Astrocyte (in vitro differentiated cells and primary cell): ENCODE results near the gene SH2D3A.

Source experiments
- EZH2 ChIP-seq: IDR thresholded peaks from 2 replicates; pipeline ENCODE4 v1.6.1; 2012; ENCODE audit warnings: mild to moderate bottlenecking, low read length, inconsistent platforms; ENCODE audit not compliant: insufficient read depth
- TF ChIP-seq, protein P1 (sequence below): IDR thresholded peaks from 2 replicates; pipeline ENCODE4 v1.5.1; 2011; ENCODE audit warnings: low read depth, mild to moderate bottlenecking, inconsistent platforms, low read length, moderate library complexity; ENCODE audit not compliant: insufficient read depth

DNA sequence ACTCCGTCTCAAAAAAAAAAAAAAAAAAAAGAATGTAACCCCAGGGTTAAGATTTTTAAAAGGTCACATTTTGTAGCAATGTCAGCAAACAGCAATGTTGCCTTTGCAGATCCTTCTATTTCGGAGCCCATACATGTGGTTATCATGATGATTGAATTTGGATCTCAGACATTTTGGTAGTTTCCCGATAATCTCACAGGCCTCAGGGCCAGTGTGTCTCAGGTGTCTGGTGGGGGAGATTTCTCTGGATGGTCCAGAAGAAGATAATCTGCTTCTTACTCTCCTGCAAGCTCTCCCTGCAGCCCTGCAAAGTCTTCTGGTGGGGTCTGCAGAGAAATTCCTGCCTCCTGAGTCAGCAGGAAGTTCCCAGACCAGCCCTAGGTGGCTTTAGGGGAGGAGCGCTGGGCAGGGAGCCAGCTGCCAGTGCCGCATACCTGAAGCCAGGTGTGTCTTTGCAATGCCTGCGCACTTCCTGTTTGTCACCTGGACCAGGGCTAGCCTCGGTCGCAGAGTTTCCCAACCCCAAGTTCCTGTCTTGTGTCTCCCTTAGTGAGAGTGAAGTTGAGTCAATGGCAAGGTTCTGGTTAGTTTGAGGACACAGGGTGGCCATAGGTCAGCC is 1.4 kb downstream of the SH2D3A start:
- TF ChIP-seq, protein P1, sequence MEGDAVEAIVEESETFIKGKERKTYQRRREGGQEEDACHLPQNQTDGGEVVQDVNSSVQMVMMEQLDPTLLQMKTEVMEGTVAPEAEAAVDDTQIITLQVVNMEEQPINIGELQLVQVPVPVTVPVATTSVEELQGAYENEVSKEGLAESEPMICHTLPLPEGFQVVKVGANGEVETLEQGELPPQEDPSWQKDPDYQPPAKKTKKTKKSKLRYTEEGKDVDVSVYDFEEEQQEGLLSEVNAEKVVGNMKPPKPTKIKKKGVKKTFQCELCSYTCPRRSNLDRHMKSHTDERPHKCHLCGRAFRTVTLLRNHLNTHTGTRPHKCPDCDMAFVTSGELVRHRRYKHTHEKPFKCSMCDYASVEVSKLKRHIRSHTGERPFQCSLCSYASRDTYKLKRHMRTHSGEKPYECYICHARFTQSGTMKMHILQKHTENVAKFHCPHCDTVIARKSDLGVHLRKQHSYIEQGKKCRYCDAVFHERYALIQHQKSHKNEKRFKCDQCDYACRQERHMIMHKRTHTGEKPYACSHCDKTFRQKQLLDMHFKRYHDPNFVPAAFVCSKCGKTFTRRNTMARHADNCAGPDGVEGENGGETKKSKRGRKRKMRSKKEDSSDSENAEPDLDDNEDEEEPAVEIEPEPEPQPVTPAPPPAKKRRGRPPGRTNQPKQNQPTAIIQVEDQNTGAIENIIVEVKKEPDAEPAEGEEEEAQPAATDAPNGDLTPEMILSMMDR = no peak
- TF ChIP-seq EZH2 = no peak
